PC-9 (cell line): ENCODE data around the gene ISG20. TPM values are rescaled to one million over a fixed set of nuclear protein-coding genes. Genes with fewer than 3 reads are reported as not detected.

Experiments used
- BruUV-seq: library from RNA; stranded (reverse); fragments of 400-500 nt; replicated peaks from 2 replicates; lab custom pipeline; 2021; lab: Mats Ljungman, UMichigan
- CTCF ChIA-PET: fragments of 300-600 bp; sonication (Branson Sonifier 250); formaldehyde crosslinking; loops from one replicate; lab custom pipeline; 2022; ENCODE audit warnings: antibody characterized with exemption; lab: Charles Lee
- POLR2A ChIA-PET: fragments of 300-600 bp; sonication (Branson Sonifier 250); formaldehyde crosslinking; loops from one replicate; lab custom pipeline; 2022; ENCODE audit warnings: antibody characterized with exemption; ENCODE audit not compliant: unreplicated experiment; lab: Charles Lee
- DNase-seq, 2 experiments: peaks; one replicate each; pipeline versions ENCODE4 v3.0.0 to v3.0.0-alpha.2; 2015 to 2022; ENCODE audit warnings: mixed read lengths in 1 of 2
- H2AFZ ChIP-seq: fragments of 200-600 bp; sonication (generic); 2 replicates; pipeline ENCODE4 v1.8.1; 2017; ENCODE audit warnings: antibody characterized with exemption
- H3F3A ChIP-seq: fragments of 200-600 bp; sonication (generic); 2 replicates; pipeline ENCODE4 v1.8.1; 2017; ENCODE audit warnings: antibody characterized with exemption, mild to moderate bottlenecking, low read depth; ENCODE audit not compliant: insufficient read depth
- H3K27ac ChIP-seq: fragments of 200-600 bp; sonication (generic); 2 replicates; pipeline ENCODE4 v1.6.1; 2016; ENCODE audit warnings: mixed run types
- H3K27me3 ChIP-seq: fragments of 200-600 bp; sonication (generic); 2 replicates; pipeline ENCODE4 v1.6.1; 2016; ENCODE audit warnings: low read depth, mixed run types; ENCODE audit not compliant: insufficient read depth
- H3K36me3 ChIP-seq: fragments of 200-600 bp; sonication (generic); 2 replicates; pipeline ENCODE4 v1.6.1; 2016; ENCODE audit warnings: low read depth, mixed run types
- H3K4me1 ChIP-seq: fragments of 200-600 bp; sonication (generic); replicated peaks from 2 replicates; pipeline ENCODE4 v1.6.1; 2016; ENCODE audit warnings: mixed run types; ENCODE audit not compliant: insufficient read depth
- H3K4me2 ChIP-seq: fragments of 200-600 bp; sonication (generic); 2 replicates; pipeline ENCODE4 v1.6.1; 2017; ENCODE audit warnings: mixed run types
- H3K4me3 ChIP-seq: fragments of 200-600 bp; sonication (generic); 2 replicates; pipeline ENCODE4 v1.6.1; 2016; ENCODE audit warnings: mixed run types
- H3K79me2 ChIP-seq: fragments of 200-600 bp; sonication (generic); 2 replicates; pipeline ENCODE4 v1.6.1; 2017; ENCODE audit warnings: low read depth, mixed run types
- H3K9me2 ChIP-seq: fragments of 200-600 bp; sonication (generic); 2 replicates; pipeline ENCODE4 v1.8.1; 2017; ENCODE audit warnings: mild to moderate bottlenecking; ENCODE audit not compliant: insufficient read depth
- H3K9me3 ChIP-seq: fragments of 200-600 bp; sonication (generic); 2 replicates; pipeline ENCODE4 v1.8.1; 2016; ENCODE audit warnings: low read depth; ENCODE audit not compliant: insufficient read depth
- H4K20me1 ChIP-seq: fragments of 200-600 bp; sonication (generic); 2 replicates; pipeline ENCODE4 v1.8.1; 2017; ENCODE audit not compliant: insufficient read depth
- CTCF ChIP-seq: fragments of 200-600 bp; sonication (generic); conservative IDR thresholded peaks from 2 replicates; pipeline ENCODE4 v1.6.1; 2017; ENCODE audit warnings: mixed run types, antibody characterized with exemption, mild to moderate bottlenecking, moderate library complexity
- EZH2 ChIP-seq: fragments of 200-600 bp; sonication (generic); IDR thresholded peaks from 2 replicates; pipeline ENCODE4 v1.8.0; 2017; ENCODE audit warnings: antibody characterized with exemption, low read depth
- intact Hi-C: fragments of 100-400 bp; cut with micrococcal nuclease; formaldehyde crosslinking; loops from one replicate; pipeline ENCODE4 v1.10.0; 2022; ENCODE audit not compliant: unreplicated experiment
- total RNA-seq: library from RNA; stranded (reverse); gene quantifications from 2 replicates; pipeline ENCODE4 v1.2.3, GENCODE V29; 2021

Gene ISG20
- total RNA-seq, 1 experiment from 2014 or later = 2.5 TPM

- intact Hi-C loops = no loop called here
- ChIA-PET POLR2A (no interaction called here), CTCF (no interaction called here)
- peaks cover 13% of the 10 kb centered on the region; the same call in 1 of the 2 replicates for H4K20me1 ChIP-seq
- no peak for TF ChIP-seq EZH2
- no peak for TF ChIP-seq CTCF
- BruUV-seq = no TSS peak
- H2AFZ ChIP-seq = no peak overlapping the region
- peaks cover 14% of the 10 kb centered on the region for H3K4me1 ChIP-seq
- DNase-seq = no peak
- peaks cover 55% of the 10 kb centered on the region for H3K79me2 ChIP-seq
- no peak overlapping the region for H3K27ac ChIP-seq
- H3K4me3 ChIP-seq = no peak overlapping the region
- no peaks in the 10 kb centered on the region for H3K9me3 ChIP-seq
- H3K36me3 ChIP-seq = peaks cover 12% of the 10 kb centered on the region
- H3F3A ChIP-seq = peaks cover 6% of the 10 kb centered on the region; the same call in 1 of the 2 replicates
- H3K9me2 ChIP-seq = no peaks in the 10 kb centered on the region
- no peak overlapping the region for H3K4me2 ChIP-seq
- no peaks in the 10 kb centered on the region for H3K27me3 ChIP-seq
Measured at GRCh38 chr15:88627463-88627862, 11.4 kb upstream of the ISG20 start.

DNA sequence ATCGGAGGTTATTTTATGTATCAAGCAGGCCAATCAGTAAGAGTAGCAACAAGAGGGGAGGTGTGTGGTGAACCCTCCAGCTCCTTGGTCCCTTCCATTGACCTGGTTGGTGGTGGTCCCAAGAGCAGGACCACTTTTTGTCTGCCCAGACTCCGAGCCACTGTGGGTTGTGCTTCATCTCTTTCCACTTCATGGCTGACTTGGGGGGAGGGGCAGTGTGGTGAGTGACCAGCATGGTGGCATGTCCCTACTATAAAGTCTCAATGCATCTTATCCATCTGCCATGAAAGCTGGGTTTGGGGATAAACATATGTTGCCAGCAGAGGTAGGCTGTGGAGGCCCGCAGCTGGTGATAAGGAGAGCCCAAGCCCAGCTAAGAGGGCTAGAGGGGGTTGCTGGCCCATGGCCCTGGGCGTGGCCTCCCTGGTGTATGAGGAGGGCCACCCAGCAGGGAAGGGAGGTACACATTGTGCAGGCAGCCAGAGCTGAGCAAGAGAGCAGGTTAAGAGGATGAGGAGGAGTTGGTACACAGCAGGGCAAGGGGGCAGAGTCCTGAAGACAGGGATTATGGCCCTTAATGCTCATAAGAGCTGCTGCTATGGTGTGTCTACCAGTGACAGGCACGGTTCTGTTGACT, 10.7 kb upstream of the ISG20 start:
- no peaks in the 10 kb centered on the region for H3K27me3 ChIP-seq
- H3K79me2 ChIP-seq = peaks cover 48% of the 10 kb centered on the region
- peaks cover 12% of the 10 kb centered on the region for H3K36me3 ChIP-seq
- no TSS peak for BruUV-seq
- no peaks in the 10 kb centered on the region for H3K9me2 ChIP-seq
- ChIA-PET POLR2A (no interaction called here), CTCF (no interaction called here)
- H3K9me3 ChIP-seq = no peaks in the 10 kb centered on the region
- intact Hi-C loops = no loop called here
- peaks cover 13% of the 10 kb centered on the region; the same call in 1 of the 2 replicates for H4K20me1 ChIP-seq
- TF ChIP-seq CTCF (no peak), EZH2 (no peak)
- H3K27ac ChIP-seq = no peak overlapping the region
- H3K4me3 ChIP-seq = no peak overlapping the region
- no peak overlapping the region for H2AFZ ChIP-seq
- no peak overlapping the region for H3K4me2 ChIP-seq
- DNase-seq = no peak
- H3F3A ChIP-seq = no peaks in the 10 kb centered on the region; the same call in 1 of the 2 replicates
- H3K4me1 ChIP-seq = peaks cover 7% of the 10 kb centered on the region

- Histone ChIP-seq H3K27me3 (no peaks in the 10 kb centered on the region), H3K4me3 (no peak overlapping the region), H3K4me1 (no peaks in the 10 kb centered on the region; the same call in 1 of the 2 replicates), H3K36me3 (peaks cover 12% of the 10 kb centered on the region), H4K20me1 (peaks cover 10% of the 10 kb centered on the region; the same call in 1 of the 2 replicates), H3K9me3 (no peaks in the 10 kb centered on the region), H3K9me2 (no peaks in the 10 kb centered on the region), H3K27ac (no peak overlapping the region), H3K4me2 (no peak overlapping the region), H3K79me2 (peaks cover 39% of the 10 kb centered on the region), H2AFZ (no peak overlapping the region), H3F3A (no peaks in the 10 kb centered on the region; the same call in 1 of the 2 replicates)
- ChIA-PET POLR2A (no interaction called here), CTCF (no interaction called here)
- no TSS peak for BruUV-seq
- TF ChIP-seq CTCF (no peak), EZH2 (no peak)
- DNase-seq = no peak
- intact Hi-C loops = no loop called here
Measured at GRCh38 chr15:88629071-88629470, 9.7 kb upstream of the ISG20 start.
